ENCODE measurements around the gene NIPSNAP3A.
A peak's percentile ranks its signal among the peaks of the same experiment; 100 is the strongest.

The NIPSNAP3A gene

GRCh38 chr9:104774831-104775573, 27.5 kb downstream of the NIPSNAP3A start:
- DNase-seq (ENCODE audit: low read depth in 3 of 3), result no peak

- DNase-seq (ENCODE audit: low read depth in 3 of 3), result no peak
Observed at GRCh38 chr9:104775574-104775936, 28.1 kb downstream of the NIPSNAP3A start.

GRCh38 chr9:104775976-104776375, 28.5 kb downstream of the NIPSNAP3A start:
- no peak for DNase-seq (ENCODE audit: low read depth in 3 of 3)

GRCh38 chr9:104776797-104777196, 29.3 kb downstream of the NIPSNAP3A start:
- DNase-seq (ENCODE audit: low read depth in 3 of 3), result no peak

- no peak for DNase-seq (ENCODE audit: low read depth in 3 of 3)
Observed at GRCh38 chr9:104778802-104779201, 31.3 kb downstream of the NIPSNAP3A start.

- DNase-seq (ENCODE audit: low read depth in 3 of 3), result no peak
Observed at GRCh38 chr9:104779334-104779733, 31.9 kb downstream of the NIPSNAP3A start.

- no peak for DNase-seq (ENCODE audit: low read depth in 3 of 3)
Observed at GRCh38 chr9:104779946-104780535, 32.6 kb downstream of the NIPSNAP3A start.

GRCh38 chr9:104780796-104781395, 33.4 kb downstream of the NIPSNAP3A start:
- DNase-seq (ENCODE audit: low read depth in 3 of 3), result no peak

- no peak for DNase-seq (ENCODE audit: low read depth in 3 of 3)
Observed at GRCh38 chr9:104783588-104783987, 36.1 kb downstream of the NIPSNAP3A start.

GRCh38 chr9:104784098-104784497, 36.6 kb downstream of the NIPSNAP3A start:
- DNase-seq (ENCODE audit: low read depth in 3 of 3), result no peak

- DNase-seq (ENCODE audit: low read depth in 3 of 3), result no peak
Observed at GRCh38 chr9:104786293-104786692, 38.8 kb downstream of the NIPSNAP3A start.

GRCh38 chr9:104787306-104788015, 40.0 kb downstream of the NIPSNAP3A start:
- DNase-seq (ENCODE audit: low read depth in 3 of 3), result no peak

GRCh38 chr9:104788251-104788650, 40.8 kb downstream of the NIPSNAP3A start:
- no peak for DNase-seq (ENCODE audit: low read depth in 3 of 3)

GRCh38 chr9:104794070-104794469, 46.6 kb downstream of the NIPSNAP3A start:
- peak in 1 of 3 donors; percentile 28 for DNase-seq (ENCODE audit: low read depth in 3 of 3)

- no peak for DNase-seq (ENCODE audit: low read depth in 3 of 3)
Observed at GRCh38 chr9:104795082-104795481, 47.6 kb downstream of the NIPSNAP3A start.

GRCh38 chr9:104795857-104796256, 48.4 kb downstream of the NIPSNAP3A start:
- DNase-seq (ENCODE audit: low read depth in 3 of 3), result no peak

- DNase-seq (ENCODE audit: low read depth in 3 of 3), result no peak
Observed at GRCh38 chr9:104798209-104798995, 50.9 kb downstream of the NIPSNAP3A start.

GRCh38 chr9:104800068-104800785, 52.7 kb downstream of the NIPSNAP3A start:
- no peak for DNase-seq (ENCODE audit: low read depth in 3 of 3)

GRCh38 chr9:104802110-104802509, 54.6 kb downstream of the NIPSNAP3A start:
- DNase-seq (ENCODE audit: low read depth in 3 of 3), result no peak

- no peak for DNase-seq (ENCODE audit: low read depth in 3 of 3)
Observed at GRCh38 chr9:104802906-104803305, 55.4 kb downstream of the NIPSNAP3A start.

GRCh38 chr9:104805441-104805840, 58.0 kb downstream of the NIPSNAP3A start:
- DNase-seq (ENCODE audit: low read depth in 3 of 3), result no peak

Measured in stimulated activated CD4-positive, alpha-beta T cell treated with anti-CD3 and anti-CD28 coated beads, TNF-alpha, amount 100 ng/mL, for 48 hours (primary cell).